ENCODE measurements around the gene CWF19L1. TPM values are rescaled to one million over a fixed set of nuclear protein-coding genes. Genes with fewer than 3 reads are reported as not detected.
A peak's percentile ranks its signal among the peaks of the same experiment; 100 is the strongest.

Gene CWF19L1
- polyA plus RNA-seq (2013, experiment 1 of 2): 21.8 TPM
- 21.0 TPM for polyA plus RNA-seq (2013, experiment 2 of 2)

DNA sequence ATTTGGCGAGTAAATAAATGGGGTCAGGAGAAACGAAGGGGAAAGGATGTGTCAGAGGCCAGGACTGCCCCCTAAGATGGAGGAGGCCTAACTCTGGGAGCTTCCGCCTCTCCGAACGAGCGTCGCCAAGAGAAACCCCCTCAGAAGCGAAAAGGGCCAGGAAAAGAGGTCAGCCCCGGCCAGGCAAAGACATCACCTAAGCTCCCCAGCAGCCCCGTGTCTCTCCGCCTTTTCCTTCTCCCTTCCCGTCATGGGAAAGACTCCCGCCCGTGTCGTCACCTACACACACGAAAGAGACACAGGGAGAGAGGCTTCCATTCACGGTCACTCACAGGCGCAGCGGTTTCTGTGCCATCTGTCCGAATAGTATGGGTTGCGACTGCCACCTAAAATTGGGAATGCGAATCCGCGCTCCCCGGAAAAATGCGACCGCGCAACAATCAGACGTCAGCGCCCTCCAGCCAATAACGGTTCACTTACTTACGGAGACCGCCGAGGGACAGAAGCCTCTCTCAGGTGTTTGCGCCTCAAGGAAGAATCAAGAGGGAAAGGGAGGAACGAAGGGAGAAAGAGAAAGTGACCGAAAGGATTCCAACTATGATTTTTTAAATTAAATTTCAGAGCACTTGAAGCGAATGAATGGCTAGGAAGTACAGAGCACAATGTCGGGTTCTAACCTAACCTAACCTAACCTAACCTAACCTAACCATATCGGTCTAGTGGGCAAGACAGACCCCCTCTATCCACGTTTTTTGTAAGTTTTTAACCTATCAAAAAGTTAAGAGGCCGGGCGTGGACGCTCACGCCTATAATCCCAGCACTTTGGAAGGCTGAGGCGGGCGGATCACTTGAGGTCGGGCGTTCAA lies at the start of gene CWF19L1:
Gene CWF19L1 (minus strand): TSS at position 400 of the 866 bp plus-strand sequence. CDS start 45 bp downstream, at position 355.
- Histone ChIP-seq H2BK5ac (ENCODE audit: low read length) (no peak within 1 kb of the TSS), H3K18ac (ENCODE audit: low read length) (no peak within 1 kb of the TSS), H3K23ac (ENCODE audit: low read length) (no peak within 1 kb of the TSS), H3K79me2 (ENCODE audit: control insufficient read depth, insufficient read depth, low read length) (peaks cover 4% of the 10 kb centered on the region), H3K4me2 (ENCODE audit: low read length) (peak within 1 kb of the TSS; percentile 37), H3K4ac (ENCODE audit: low read depth, low read length) (no peak within 1 kb of the TSS), H3K56ac (ENCODE audit: low read length) (peak within 1 kb of the TSS; percentile 98), H3K4me3 (ENCODE audit: low read length) (peak within 1 kb of the TSS; percentile 95), H3K27me3 (ENCODE audit: insufficient read depth, low read length, poor library complexity) (no peaks in the 10 kb centered on the region), H3K79me1 (ENCODE audit: low read length) (peaks cover 8% of the 10 kb centered on the region), H2BK15ac (replicated peaks; ENCODE audit: low read depth) (no peak within 1 kb of the TSS), H2AK5ac (ENCODE audit: low read length) (no peak within 1 kb of the TSS), H3K9ac (ENCODE audit: low read length) (peak within 1 kb of the TSS; percentile 93), H2BK120ac (ENCODE audit: low read depth, low read length) (no peak within 1 kb of the TSS), H4K5ac (ENCODE audit: low read length) (peak within 1 kb of the TSS; percentile 68), H3K27ac (ENCODE audit: low read depth, low read length) (no peak within 1 kb of the TSS), H4K8ac (ENCODE audit: low read depth, low read length) (peak within 1 kb of the TSS; percentile 90), H3K36me3 (ENCODE audit: control insufficient read depth, insufficient read depth, low read length) (no peaks in the 10 kb centered on the region), H3K4me1 (ENCODE audit: control insufficient read depth, low read depth, low read length) (no peaks in the 10 kb centered on the region)
- DNase-seq: peak; percentile 93
- no CpG with 5 or more reads among the region's 49 CpGs for WGBS (ENCODE audit: extremely low coverage, insufficient coverage, low lambda C conversion rate)

DNA sequence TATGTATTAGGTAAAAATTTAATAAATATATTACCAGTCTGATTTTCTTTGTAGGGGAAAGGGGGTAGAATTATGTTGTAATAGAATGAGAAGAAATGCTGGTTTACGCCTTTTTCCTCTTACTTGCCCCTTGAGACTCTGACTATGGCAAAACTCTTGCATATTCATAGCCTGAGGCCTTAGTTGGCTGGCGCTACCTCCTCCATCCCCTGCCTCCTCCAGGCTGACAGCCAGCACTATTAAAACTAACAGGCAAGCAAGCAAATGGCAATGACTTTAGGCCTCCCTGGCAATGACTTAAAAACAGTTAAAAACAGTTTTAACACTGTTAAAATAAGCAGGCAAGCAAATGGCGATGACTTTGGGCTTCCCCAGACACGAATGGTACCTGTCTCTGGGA lies 48.2 kb upstream of the CWF19L1 start:
- Histone ChIP-seq H3K27ac (ENCODE audit: low read depth, low read length) (no peak overlapping the region), H3K4ac (ENCODE audit: low read depth, low read length) (no peak overlapping the region), H3K79me2 (ENCODE audit: control insufficient read depth, insufficient read depth, low read length) (no peaks in the 10 kb centered on the region), H3K79me1 (ENCODE audit: low read length) (no peaks in the 10 kb centered on the region), H3K56ac (ENCODE audit: low read length) (no peak overlapping the region), H4K5ac (ENCODE audit: low read length) (no peak overlapping the region), H3K36me3 (ENCODE audit: control insufficient read depth, insufficient read depth, low read length) (no peaks in the 10 kb centered on the region), H3K23ac (ENCODE audit: low read length) (no peak overlapping the region), H3K4me1 (ENCODE audit: control insufficient read depth, low read depth, low read length) (no peaks in the 10 kb centered on the region), H3K4me2 (ENCODE audit: low read length) (no peak overlapping the region), H2BK15ac (replicated peaks; ENCODE audit: low read depth) (no peak overlapping the region), H3K18ac (ENCODE audit: low read length) (no peak overlapping the region), H4K8ac (ENCODE audit: low read depth, low read length) (no peak overlapping the region), H2AK5ac (ENCODE audit: low read length) (no peak overlapping the region), H3K4me3 (ENCODE audit: low read length) (no peak overlapping the region), H3K9ac (ENCODE audit: low read length) (no peak overlapping the region), H3K27me3 (ENCODE audit: insufficient read depth, low read length, poor library complexity) (no peaks in the 10 kb centered on the region), H2BK120ac (ENCODE audit: low read depth, low read length) (no peak overlapping the region), H2BK5ac (ENCODE audit: low read length) (no peak overlapping the region)
- peak; percentile 31 for DNase-seq
- no CpG with 5 or more reads among the region's 4 CpGs for WGBS (ENCODE audit: extremely low coverage, insufficient coverage, low lambda C conversion rate)

DNA sequence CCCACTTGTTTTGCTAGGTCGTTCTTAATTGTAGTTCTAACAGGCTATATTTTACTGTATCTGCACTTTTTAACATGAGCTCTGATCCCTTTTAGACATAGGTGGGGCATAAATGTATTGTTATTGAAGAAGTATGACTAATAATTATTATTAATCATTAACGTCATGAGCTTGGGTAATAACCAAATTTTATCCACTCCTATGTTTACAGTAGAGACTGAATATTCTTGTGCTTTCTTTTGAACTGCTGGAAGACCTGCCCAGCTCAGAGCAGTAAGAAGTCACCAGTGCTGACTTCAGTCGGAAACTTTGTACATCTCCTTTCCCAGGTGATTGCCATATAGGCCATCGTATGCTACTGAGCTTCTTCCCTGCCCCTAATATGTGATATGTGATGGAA lies 43.9 kb upstream of the CWF19L1 start:
- Histone ChIP-seq H4K8ac (ENCODE audit: low read depth, low read length) (no peak overlapping the region), H3K27ac (ENCODE audit: low read depth, low read length) (no peak overlapping the region), H3K4ac (ENCODE audit: low read depth, low read length) (no peak overlapping the region), H2BK15ac (replicated peaks; ENCODE audit: low read depth) (no peak overlapping the region), H3K18ac (ENCODE audit: low read length) (no peak overlapping the region), H3K36me3 (ENCODE audit: control insufficient read depth, insufficient read depth, low read length) (no peaks in the 10 kb centered on the region), H3K27me3 (ENCODE audit: insufficient read depth, low read length, poor library complexity) (no peaks in the 10 kb centered on the region), H2AK5ac (ENCODE audit: low read length) (no peak overlapping the region), H3K4me2 (ENCODE audit: low read length) (no peak overlapping the region), H3K4me1 (ENCODE audit: control insufficient read depth, low read depth, low read length) (no peaks in the 10 kb centered on the region), H2BK5ac (ENCODE audit: low read length) (no peak overlapping the region), H2BK120ac (ENCODE audit: low read depth, low read length) (no peak overlapping the region), H3K23ac (ENCODE audit: low read length) (no peak overlapping the region), H3K9ac (ENCODE audit: low read length) (no peak overlapping the region), H4K5ac (ENCODE audit: low read length) (no peak overlapping the region), H3K56ac (ENCODE audit: low read length) (no peak overlapping the region), H3K79me2 (ENCODE audit: control insufficient read depth, insufficient read depth, low read length) (no peaks in the 10 kb centered on the region), H3K79me1 (ENCODE audit: low read length) (no peaks in the 10 kb centered on the region), H3K4me3 (ENCODE audit: low read length) (no peak overlapping the region)
- DNase-seq: no peak
- no CpG with 5 or more reads among the region's 4 CpGs for WGBS (ENCODE audit: extremely low coverage, insufficient coverage, low lambda C conversion rate)

- no peaks in the 10 kb centered on the region for H3K79me2 ChIP-seq (ENCODE audit: control insufficient read depth, insufficient read depth, low read length)
- WGBS (ENCODE audit: extremely low coverage, insufficient coverage, low lambda C conversion rate): no CpG with 5 or more reads among the region's 3 CpGs
- H3K36me3 ChIP-seq (ENCODE audit: control insufficient read depth, insufficient read depth, low read length): no peaks in the 10 kb centered on the region
- H3K18ac ChIP-seq (ENCODE audit: low read length): no peak overlapping the region
- no peak overlapping the region for H3K4ac ChIP-seq (ENCODE audit: low read depth, low read length)
- no peak overlapping the region for H2BK5ac ChIP-seq (ENCODE audit: low read length)
- H3K23ac ChIP-seq (ENCODE audit: low read length): no peak overlapping the region
- no peak overlapping the region for H2AK5ac ChIP-seq (ENCODE audit: low read length)
- no peaks in the 10 kb centered on the region for H3K4me1 ChIP-seq (ENCODE audit: control insufficient read depth, low read depth, low read length)
- H3K4me2 ChIP-seq (ENCODE audit: low read length): no peak overlapping the region
- no peak overlapping the region for H3K9ac ChIP-seq (ENCODE audit: low read length)
- DNase-seq: no peak
- H3K4me3 ChIP-seq (ENCODE audit: low read length): no peak overlapping the region
- no peak overlapping the region for H2BK120ac ChIP-seq (ENCODE audit: low read depth, low read length)
- no peak overlapping the region for H3K27ac ChIP-seq (ENCODE audit: low read depth, low read length)
- no peaks in the 10 kb centered on the region for H3K79me1 ChIP-seq (ENCODE audit: low read length)
- no peaks in the 10 kb centered on the region for H3K27me3 ChIP-seq (ENCODE audit: insufficient read depth, low read length, poor library complexity)
- no peak overlapping the region for H2BK15ac ChIP-seq (replicated peaks; ENCODE audit: low read depth)
- H4K5ac ChIP-seq (ENCODE audit: low read length): no peak overlapping the region
- H4K8ac ChIP-seq (ENCODE audit: low read depth, low read length): no peak overlapping the region
- H3K56ac ChIP-seq (ENCODE audit: low read length): no peak overlapping the region
These were observed 40.2 kb upstream of the CWF19L1 start for GRCh38 chr10:100307684-100308083.

GRCh38 chr10:100306861-100307260 lies 39.4 kb upstream of the CWF19L1 start:
- Histone ChIP-seq H3K4me2 (ENCODE audit: low read length) (no peak overlapping the region), H2BK15ac (replicated peaks; ENCODE audit: low read depth) (no peak overlapping the region), H2BK5ac (ENCODE audit: low read length) (no peak overlapping the region), H2AK5ac (ENCODE audit: low read length) (no peak overlapping the region), H3K79me1 (ENCODE audit: low read length) (no peaks in the 10 kb centered on the region), H4K5ac (ENCODE audit: low read length) (no peak overlapping the region), H4K8ac (ENCODE audit: low read depth, low read length) (no peak overlapping the region), H3K79me2 (ENCODE audit: control insufficient read depth, insufficient read depth, low read length) (no peaks in the 10 kb centered on the region), H3K4ac (ENCODE audit: low read depth, low read length) (no peak overlapping the region), H3K27me3 (ENCODE audit: insufficient read depth, low read length, poor library complexity) (no peaks in the 10 kb centered on the region), H3K56ac (ENCODE audit: low read length) (no peak overlapping the region), H3K23ac (ENCODE audit: low read length) (no peak overlapping the region), H3K4me3 (ENCODE audit: low read length) (no peak overlapping the region), H3K18ac (ENCODE audit: low read length) (no peak overlapping the region), H3K9ac (ENCODE audit: low read length) (no peak overlapping the region), H3K4me1 (ENCODE audit: control insufficient read depth, low read depth, low read length) (no peaks in the 10 kb centered on the region), H3K27ac (ENCODE audit: low read depth, low read length) (no peak overlapping the region), H3K36me3 (ENCODE audit: control insufficient read depth, insufficient read depth, low read length) (no peaks in the 10 kb centered on the region), H2BK120ac (ENCODE audit: low read depth, low read length) (no peak overlapping the region)
- no peak for DNase-seq
- no CpG with 5 or more reads among the region's 5 CpGs for WGBS (ENCODE audit: extremely low coverage, insufficient coverage, low lambda C conversion rate)

Measured in mesendoderm (in vitro differentiated cells).